ENCODE measurements around the gene ABTB1. TPM values are rescaled to one million over a fixed set of nuclear protein-coding genes. Genes with fewer than 3 reads are reported as not detected.

The ABTB1 gene
- total and polyA plus RNA-seq, 2 donors (not counting 1 experiment from before 2014, with no cell fraction given), result 141 to 259 TPM

DNA sequence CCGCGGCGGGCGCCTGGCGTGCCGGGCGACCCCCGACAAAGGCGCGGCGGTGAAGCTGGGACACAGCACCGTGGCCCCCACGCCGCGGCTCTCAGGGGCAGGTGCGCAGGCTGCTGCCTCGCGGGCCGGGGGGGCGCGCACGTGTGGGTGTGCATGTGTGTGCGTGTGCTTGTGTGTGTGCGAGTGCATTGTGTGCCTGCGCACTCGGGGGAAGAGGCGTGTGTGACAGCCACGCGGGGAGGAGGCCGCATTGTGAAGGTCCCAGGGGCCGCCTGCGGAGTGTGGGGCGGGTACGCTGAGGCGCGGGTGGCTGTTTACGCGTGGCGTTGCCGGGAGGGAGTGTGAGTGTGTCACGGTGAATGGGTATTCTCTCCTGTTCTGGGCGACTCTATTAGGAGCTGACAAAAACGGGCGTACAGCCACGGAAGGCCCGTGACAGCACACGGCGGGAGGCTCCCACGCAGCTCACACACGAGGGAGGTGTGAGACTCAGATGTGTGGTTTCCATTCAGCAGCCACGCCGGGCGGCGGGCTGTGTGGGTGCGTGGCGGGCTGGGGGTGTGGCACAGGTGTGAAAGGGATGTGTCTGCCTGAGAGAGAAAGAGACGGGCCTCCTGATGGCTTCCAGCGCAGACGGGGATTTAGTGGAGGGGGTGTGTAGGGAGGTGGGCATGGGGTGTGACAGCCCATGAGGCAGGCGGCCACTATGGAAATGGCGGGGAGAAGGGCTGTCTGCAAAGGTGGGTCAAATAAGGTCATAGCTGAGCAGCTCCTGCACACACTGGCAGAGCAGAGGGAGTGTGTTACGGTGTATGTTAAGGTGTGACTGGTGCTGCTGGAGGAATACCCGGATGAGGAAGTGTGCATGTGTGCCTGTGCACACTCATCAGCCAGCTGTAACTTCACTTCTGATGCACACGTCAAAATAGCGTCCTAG, 43.0 kb upstream of the ABTB1 start:
- DNase-seq, result peak; percentile 76
- peaks cover 0 to 10% (median 0%) of the 10 kb centered on the region in 3 donors for H3K9me3 ChIP-seq (ENCODE audit: control extremely low read depth in 1 of 3, control insufficient read depth in 2 of 3, insufficient read depth in 1 of 3, low read length in 2 of 3)
- 20% methylated on average over 65 of the region's 65 CpGs for WGBS (ENCODE audit: insufficient coverage)
- peak overlapping the region; percentile 82 for H2AFZ ChIP-seq (ENCODE audit: insufficient read depth, low read depth, low read length, poor library complexity, severe bottlenecking)
- peak overlapping the region; percentile 97 for H3K4me2 ChIP-seq (replicated peaks; ENCODE audit: low read depth, low read length, poor library complexity, severe bottlenecking)
- peak overlapping the region; percentile 69 for H3K9ac ChIP-seq (ENCODE audit: low read length)
- ChIA-PET CTCF (interaction anchor here (0.8 kb wide), 1 partner anchor 438 kb away, joined by 3 read pairs; no protein-coding TSS in a partner anchor), POLR2A (no interaction called here)
- Mint-ChIP-seq H3K27me3 (peaks cover 24% of the 10 kb centered on the region), H3K4me1 (peaks cover 27% of the 10 kb centered on the region), H3K4me3 (peak overlapping the region; percentile 92), H3K27ac (peak overlapping the region; percentile 79), H3K9me3 (ENCODE audit: insufficient read depth) (no peaks in the 10 kb centered on the region)
- no peaks in the 10 kb centered on the region for H3K79me2 ChIP-seq (ENCODE audit: control insufficient read depth, insufficient read depth, low read length)
- H3K36me3 ChIP-seq (replicated peaks in 1 of 2; ENCODE audit: control extremely low read depth in 1 of 2, control insufficient read depth in 1 of 2, extremely low read depth in 1 of 2, insufficient read depth in 2 of 2, low read length in 1 of 2), result no peaks in the 10 kb centered on the region
- intact Hi-C loops (cut with micrococcal nuclease), result loop anchor here (2.0 kb wide), 2 partner anchors 31 to 43 kb away; partner anchors contain the start of genes ABTB1 and MCM2
- peak; percentile 58 for ATAC-seq (ENCODE audit: low read depth)
- H4K20me1 ChIP-seq (ENCODE audit: control insufficient read depth, insufficient read depth, low read length, poor library complexity, severe bottlenecking), result no peaks in the 10 kb centered on the region
- H3K4me3 ChIP-seq (ENCODE audit: control extremely low read depth in 1 of 5, extremely low read depth in 1 of 5, insufficient read depth in 1 of 5, low read depth in 2 of 5, low read length in 4 of 5), result peak overlapping the region; percentile 2 to 72 (median 46)
- no peak overlapping the region for H3K27ac ChIP-seq (ENCODE audit: low read length in 2 of 2)
- peaks cover 14 to 17% of the 10 kb centered on the region in 2 donors for H3K4me1 ChIP-seq (ENCODE audit: control insufficient read depth in 2 of 2, insufficient read depth in 2 of 2, low read length in 2 of 2)
- TF ChIP-seq EZH2 (IDR thresholded peaks at IDR 0.05; ENCODE audit: borderline replicate concordance, insufficient read depth, low read depth, low read length, poor library complexity, severe bottlenecking) (no peak), CTCF (IDR thresholded peaks at IDR 0.05) (no peak)
- peaks cover 0 to 24% (median 13%) of the 10 kb centered on the region in 4 experiments for H3K27me3 ChIP-seq (replicated peaks in 1 of 4; ENCODE audit: control extremely low read depth in 1 of 4, control insufficient read depth in 3 of 4, insufficient read depth in 4 of 4, low read length in 3 of 4)
